Fibroblast of mammary gland (primary cell): ENCODE data around the gene ANKRD10.

Experiments
- DNase-seq: peaks from one replicate; pipeline ENCODE4 v3.0.0-alpha.2; 2010; ENCODE audit warnings: low read depth
- H3K4me3 ChIP-seq: 2 replicates; pipeline ENCODE4 v1.5.1; 2011; ENCODE audit warnings: low read depth, mild to moderate bottlenecking, low read length, moderate library complexity; ENCODE audit not compliant: control insufficient read depth
- CTCF ChIP-seq: conservative IDR thresholded peaks from 2 replicates; pipeline ENCODE4 v1.5.1; 2011; ENCODE audit warnings: low read depth, low read length, inconsistent platforms; ENCODE audit not compliant: control insufficient read depth, insufficient read depth

Gene ANKRD10

GRCh38 chr13:110921209-110921608, 6.3 kb upstream of the ANKRD10 start:
- H3K4me3 ChIP-seq: no peak overlapping the region
- TF ChIP-seq CTCF: no peak
- no peak for DNase-seq

- no peak for DNase-seq
- no peak for TF ChIP-seq CTCF
- no peak overlapping the region for H3K4me3 ChIP-seq
These were observed 5.2 kb upstream of the ANKRD10 start for GRCh38 chr13:110920038-110920437.

GRCh38 chr13:110916301-110917142, 1.7 kb upstream of the ANKRD10 start:
- DNase-seq: peak; percentile 69
- H3K4me3 ChIP-seq: peak overlapping the region; percentile 62

GRCh38 chr13:110915874-110916206, 971 bp upstream of the ANKRD10 start:
- no peak for TF ChIP-seq CTCF
- no peak for DNase-seq

More at GRCh38 chr13:110916301-110917142, 1.7 kb upstream of the ANKRD10 start:
- TF ChIP-seq CTCF: no peak

GRCh38 chr13:110914331-110915056, 375 bp downstream of the ANKRD10 start:
- no peak for TF ChIP-seq CTCF
- H3K4me3 ChIP-seq: peak overlapping the region; percentile 87
- peak; percentile 69 for DNase-seq

More at GRCh38 chr13:110915874-110916206, 971 bp upstream of the ANKRD10 start:
- peak overlapping the region; percentile 62 for H3K4me3 ChIP-seq

- no peak for DNase-seq
- peak overlapping the region; percentile 87 for H3K4me3 ChIP-seq
- TF ChIP-seq CTCF: no peak
These were observed 863 bp downstream of the ANKRD10 start for GRCh38 chr13:110914081-110914330.
